Measurements from ENCODE around the gene CCDC181.

Gene CCDC181

GRCh38 chr1:169427081-169427641 is at the start of gene CCDC181:
Gene CCDC181 (minus strand): TSS chr1:169427474. CDS start chr1:169424927, 2,547 bp downstream.
- Histone ChIP-seq H3K4me1 (ENCODE audit: insufficient read depth, insufficient read length) (no peaks in the 10 kb centered on the region), H3K27me3 (ENCODE audit: insufficient read depth, insufficient read length) (no peaks in the 10 kb centered on the region), H3K36me3 (ENCODE audit: insufficient read depth, insufficient read length, low read length) (no peaks in the 10 kb centered on the region), H3K9ac (ENCODE audit: insufficient read length, low read depth) (peak within 1 kb of the TSS; percentile 66), H3K4me3 (ENCODE audit: insufficient read length, low read depth) (peak within 1 kb of the TSS; percentile 60), H3K9me3 (ENCODE audit: insufficient read depth, low read length) (no peaks in the 10 kb centered on the region)
- no peak for TF ChIP-seq ZNF274 (IDR thresholded peaks at IDR 0.05; ENCODE audit: low read depth, low read length)
- no peak for TF ChIP-seq SUZ12 (IDR thresholded peaks at IDR 0.05; ENCODE audit: extremely low read depth, insufficient read depth, insufficient read length)
- TF ChIP-seq YY1 (IDR thresholded peaks at IDR 0.05; ENCODE audit: insufficient read depth, insufficient read length): no peak
- DNase-seq (ENCODE audit: low read depth, low spot score): peak; percentile 92

GRCh38 chr1:169475806-169476387 is 48.6 kb upstream of the CCDC181 start:
- H3K27me3 ChIP-seq (ENCODE audit: insufficient read depth, insufficient read length): no peaks in the 10 kb centered on the region
- no peak for TF ChIP-seq YY1 (IDR thresholded peaks at IDR 0.05; ENCODE audit: insufficient read depth, insufficient read length)
- no peak overlapping the region for H3K4me3 ChIP-seq (ENCODE audit: insufficient read length, low read depth)
- H3K36me3 ChIP-seq (ENCODE audit: insufficient read depth, insufficient read length, low read length): peaks cover 21% of the 10 kb centered on the region
- DNase-seq (ENCODE audit: low read depth, low spot score): no peak
- H3K9ac ChIP-seq (ENCODE audit: insufficient read length, low read depth): no peak overlapping the region
- no peaks in the 10 kb centered on the region for H3K9me3 ChIP-seq (ENCODE audit: insufficient read depth, low read length)
- H3K4me1 ChIP-seq (ENCODE audit: insufficient read depth, insufficient read length): no peaks in the 10 kb centered on the region

GRCh38 chr1:169474302-169474995 is 47.2 kb upstream of the CCDC181 start:
- Histone ChIP-seq H3K36me3 (ENCODE audit: insufficient read depth, insufficient read length, low read length) (peaks cover 26% of the 10 kb centered on the region), H3K4me3 (ENCODE audit: insufficient read length, low read depth) (no peak overlapping the region), H3K4me1 (ENCODE audit: insufficient read depth, insufficient read length) (no peaks in the 10 kb centered on the region), H3K27me3 (ENCODE audit: insufficient read depth, insufficient read length) (no peaks in the 10 kb centered on the region), H3K9me3 (ENCODE audit: insufficient read depth, low read length) (no peaks in the 10 kb centered on the region), H3K9ac (ENCODE audit: insufficient read length, low read depth) (no peak overlapping the region)
- TF ChIP-seq YY1 (IDR thresholded peaks at IDR 0.05; ENCODE audit: insufficient read depth, insufficient read length): no peak
- no peak for TF ChIP-seq SUZ12 (IDR thresholded peaks at IDR 0.05; ENCODE audit: extremely low read depth, insufficient read depth, insufficient read length)
- no peak for TF ChIP-seq ZNF274 (IDR thresholded peaks at IDR 0.05; ENCODE audit: low read depth, low read length)
- no peak for DNase-seq (ENCODE audit: low read depth, low spot score)

DNA sequence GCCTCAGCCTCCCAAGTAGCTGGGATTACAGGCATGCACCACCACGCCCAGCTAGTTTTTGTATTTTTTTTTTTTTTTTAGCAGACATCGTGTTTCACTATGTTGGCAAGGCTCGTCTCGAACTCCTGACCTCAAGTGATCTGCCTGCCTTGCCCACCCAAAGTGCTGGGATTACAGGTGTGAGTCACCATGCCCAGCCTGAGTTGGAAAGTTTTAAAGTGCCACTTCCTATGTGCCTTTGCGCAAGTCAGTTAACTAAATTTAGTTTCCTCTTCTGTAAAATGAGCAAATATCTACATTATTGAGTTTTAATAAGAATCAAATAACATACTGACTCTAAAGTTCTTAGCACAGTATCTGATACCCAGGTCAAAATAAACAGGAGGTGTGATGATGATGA is 46.1 kb upstream of the CCDC181 start:
- Histone ChIP-seq H3K27me3 (ENCODE audit: insufficient read depth, insufficient read length) (no peaks in the 10 kb centered on the region), H3K4me1 (ENCODE audit: insufficient read depth, insufficient read length) (no peaks in the 10 kb centered on the region), H3K9ac (ENCODE audit: insufficient read length, low read depth) (no peak overlapping the region), H3K36me3 (ENCODE audit: insufficient read depth, insufficient read length, low read length) (peaks cover 28% of the 10 kb centered on the region), H3K9me3 (ENCODE audit: insufficient read depth, low read length) (no peaks in the 10 kb centered on the region), H3K4me3 (ENCODE audit: insufficient read length, low read depth) (no peak overlapping the region)
- TF ChIP-seq SUZ12 (IDR thresholded peaks at IDR 0.05; ENCODE audit: extremely low read depth, insufficient read depth, insufficient read length) (no peak), ZNF274 (IDR thresholded peaks at IDR 0.05; ENCODE audit: low read depth, low read length) (no peak), YY1 (IDR thresholded peaks at IDR 0.05; ENCODE audit: insufficient read depth, insufficient read length) (no peak)
- no peak for DNase-seq (ENCODE audit: low read depth, low spot score)

GRCh38 chr1:169472738-169473137 is 45.5 kb upstream of the CCDC181 start:
- TF ChIP-seq SUZ12 (IDR thresholded peaks at IDR 0.05; ENCODE audit: extremely low read depth, insufficient read depth, insufficient read length) (no peak), ZNF274 (IDR thresholded peaks at IDR 0.05; ENCODE audit: low read depth, low read length) (no peak), YY1 (IDR thresholded peaks at IDR 0.05; ENCODE audit: insufficient read depth, insufficient read length) (no peak)
- DNase-seq (ENCODE audit: low read depth, low spot score): no peak
- no peak overlapping the region for H3K9ac ChIP-seq (ENCODE audit: insufficient read length, low read depth)

GRCh38 chr1:169468982-169469381 is 41.7 kb upstream of the CCDC181 start:
- no peaks in the 10 kb centered on the region for H3K9me3 ChIP-seq (ENCODE audit: insufficient read depth, low read length)
- peaks cover 29% of the 10 kb centered on the region for H3K36me3 ChIP-seq (ENCODE audit: insufficient read depth, insufficient read length, low read length)
- no peaks in the 10 kb centered on the region for H3K4me1 ChIP-seq (ENCODE audit: insufficient read depth, insufficient read length)
- no peak for DNase-seq (ENCODE audit: low read depth, low spot score)
- no peaks in the 10 kb centered on the region for H3K27me3 ChIP-seq (ENCODE audit: insufficient read depth, insufficient read length)
- no peak overlapping the region for H3K9ac ChIP-seq (ENCODE audit: insufficient read length, low read depth)
- TF ChIP-seq SUZ12 (IDR thresholded peaks at IDR 0.05; ENCODE audit: extremely low read depth, insufficient read depth, insufficient read length): no peak
- no peak for TF ChIP-seq ZNF274 (IDR thresholded peaks at IDR 0.05; ENCODE audit: low read depth, low read length)
- no peak for TF ChIP-seq YY1 (IDR thresholded peaks at IDR 0.05; ENCODE audit: insufficient read depth, insufficient read length)
- no peak overlapping the region for H3K4me3 ChIP-seq (ENCODE audit: insufficient read length, low read depth)

More at GRCh38 chr1:169472738-169473137, 45.5 kb upstream of the CCDC181 start:
- Histone ChIP-seq H3K36me3 (ENCODE audit: insufficient read depth, insufficient read length, low read length) (peaks cover 31% of the 10 kb centered on the region), H3K4me1 (ENCODE audit: insufficient read depth, insufficient read length) (no peaks in the 10 kb centered on the region), H3K4me3 (ENCODE audit: insufficient read length, low read depth) (no peak overlapping the region), H3K27me3 (ENCODE audit: insufficient read depth, insufficient read length) (no peaks in the 10 kb centered on the region), H3K9me3 (ENCODE audit: insufficient read depth, low read length) (no peaks in the 10 kb centered on the region)

Data from NT2/D1 (cell line).